Ishikawa (cell line): ENCODE data around the gene INSYN2B.

Experiments used
- CEBPB ChIP-seq: IDR thresholded peaks from 2 replicates; pipeline ENCODE4 v1.6.1; 2012
- CREB1 ChIP-seq: IDR thresholded peaks from 2 replicates; pipeline ENCODE4 v1.6.1; 2012; ENCODE audit warnings: low read depth
- EGR1 ChIP-seq: IDR thresholded peaks from 2 replicates; pipeline ENCODE4 v1.6.1; 2012
- EP300 ChIP-seq: IDR thresholded peaks from 2 replicates; pipeline ENCODE4 v1.6.1; 2012; ENCODE audit warnings: borderline replicate concordance
- FOXM1 ChIP-seq: IDR thresholded peaks from 2 replicates; pipeline ENCODE4 v1.6.1; 2012; ENCODE audit warnings: low read depth, borderline replicate concordance
- MAX ChIP-seq: IDR thresholded peaks from 2 replicates; pipeline ENCODE4 v1.6.1; 2012
- NFIC ChIP-seq: IDR thresholded peaks from 2 replicates; pipeline ENCODE4 v1.6.1; 2012
- RAD21 ChIP-seq: IDR thresholded peaks from 2 replicates; pipeline ENCODE4 v1.6.1; 2012; ENCODE audit warnings: low read depth
- REST ChIP-seq: IDR thresholded peaks from 2 replicates; pipeline ENCODE4 v1.6.1; 2012; ENCODE audit warnings: low read depth, mild to moderate bottlenecking
- TAF1 ChIP-seq: IDR thresholded peaks from 2 replicates; pipeline ENCODE4 v1.6.1; 2012; ENCODE audit warnings: low read depth, mild to moderate bottlenecking
- TCF12 ChIP-seq: IDR thresholded peaks from 2 replicates; pipeline ENCODE4 v1.6.1; 2012; ENCODE audit warnings: low read depth
- TEAD4 ChIP-seq: IDR thresholded peaks from 2 replicates; pipeline ENCODE4 v1.6.1; 2012
- USF1 ChIP-seq: IDR thresholded peaks from 2 replicates; pipeline ENCODE4 v1.6.1; 2012
- YY1 ChIP-seq: IDR thresholded peaks from 2 replicates; pipeline ENCODE4 v1.6.1; 2012; ENCODE audit warnings: low read depth
- ZBTB7A ChIP-seq: IDR thresholded peaks from 2 replicates; pipeline ENCODE4 v1.6.1; 2012; ENCODE audit warnings: low read depth

Gene INSYN2B

GRCh38 chr5:169933616-169934015, 46.7 kb downstream of the INSYN2B start:
- no peak for TF ChIP-seq TEAD4
- TF ChIP-seq ZBTB7A = no peak
- no peak for TF ChIP-seq TAF1
- no peak for TF ChIP-seq CREB1
- no peak for TF ChIP-seq MAX
- TF ChIP-seq CEBPB = no peak
- TF ChIP-seq NFIC = no peak
- TF ChIP-seq YY1 = no peak
- no peak for TF ChIP-seq REST
- TF ChIP-seq RAD21 = no peak
- no peak for TF ChIP-seq USF1
- no peak for TF ChIP-seq EGR1

- TF ChIP-seq CEBPB (no peak), TEAD4 (no peak), TCF12 (no peak), EGR1 (no peak), CREB1 (no peak), NFIC (no peak), EP300 (no peak), MAX (no peak), REST (no peak), YY1 (no peak), TAF1 (no peak), RAD21 (no peak), FOXM1 (no peak), USF1 (no peak), ZBTB7A (no peak)
Measured at GRCh38 chr5:169933127-169933526, 47.2 kb downstream of the INSYN2B start.

GRCh38 chr5:169923988-169924387, 56.3 kb downstream of the INSYN2B start:
- TF ChIP-seq NFIC (no peak), YY1 (no peak), TEAD4 (no peak), USF1 (no peak), CREB1 (no peak)

- TF ChIP-seq ZBTB7A = no peak
- no peak for TF ChIP-seq TAF1
- no peak for TF ChIP-seq EP300
- TF ChIP-seq USF1 = no peak
- no peak for TF ChIP-seq FOXM1
- TF ChIP-seq TEAD4 = no peak
- no peak for TF ChIP-seq EGR1
- no peak for TF ChIP-seq CEBPB
- no peak for TF ChIP-seq REST
- no peak for TF ChIP-seq NFIC
- TF ChIP-seq YY1 = no peak
- TF ChIP-seq RAD21 = no peak
- no peak for TF ChIP-seq MAX
- TF ChIP-seq TCF12 = no peak
- no peak for TF ChIP-seq CREB1
Measured at GRCh38 chr5:169922474-169922873, 57.8 kb downstream of the INSYN2B start.
